Measurements from ENCODE around the gene TEX14.

The TEX14 gene

DNA sequence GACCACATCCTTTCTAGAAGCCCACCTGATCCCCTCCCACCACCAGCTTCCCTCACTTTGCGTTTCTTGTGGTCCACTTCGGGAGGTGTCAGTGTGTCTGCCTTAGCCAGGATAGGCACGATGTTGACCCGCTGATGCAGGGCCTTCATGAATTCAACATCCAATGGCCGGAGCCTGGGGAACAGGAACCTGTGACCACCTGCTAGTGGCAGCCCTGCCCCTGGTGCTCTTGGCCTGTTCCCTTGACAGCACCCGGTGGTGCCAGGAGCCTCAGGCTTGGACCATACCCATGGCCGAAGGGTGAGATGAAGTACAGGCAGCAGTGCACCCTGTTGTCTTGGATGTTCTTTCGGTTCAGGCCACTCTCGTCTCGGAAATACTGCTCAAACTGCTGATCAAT is 170.2 kb downstream of the TEX14 start:
- DNase-seq = no peak

DNA sequence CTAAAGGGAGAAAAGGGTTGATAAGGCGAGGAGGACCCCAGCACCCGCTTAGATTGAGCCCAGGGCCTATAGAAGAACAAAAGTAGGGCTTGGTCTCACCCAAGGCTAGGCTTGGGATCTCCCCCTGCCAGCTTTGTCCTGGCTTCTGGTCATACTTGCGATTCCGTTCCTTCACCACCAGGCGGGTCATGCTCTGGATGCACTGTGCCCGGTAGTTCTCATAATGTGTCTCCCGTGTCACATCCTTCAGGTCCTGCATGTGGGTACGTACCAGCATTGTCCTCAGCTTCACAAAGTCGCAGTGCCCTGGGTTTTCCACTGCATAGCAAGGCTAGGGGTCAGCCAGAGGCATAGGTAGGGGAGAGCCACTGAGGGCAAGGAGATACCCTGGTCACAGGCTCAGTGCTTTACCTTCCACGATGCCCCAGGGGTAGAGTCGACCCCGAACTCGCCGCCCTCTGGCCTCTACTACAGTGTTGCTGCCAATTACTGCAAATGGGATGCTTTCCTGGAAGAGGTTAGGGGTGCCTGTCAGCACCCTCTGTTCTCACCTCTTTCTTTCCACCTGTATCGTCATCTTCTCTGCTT is 170.9 kb downstream of the TEX14 start:
- no peak for DNase-seq

DNA sequence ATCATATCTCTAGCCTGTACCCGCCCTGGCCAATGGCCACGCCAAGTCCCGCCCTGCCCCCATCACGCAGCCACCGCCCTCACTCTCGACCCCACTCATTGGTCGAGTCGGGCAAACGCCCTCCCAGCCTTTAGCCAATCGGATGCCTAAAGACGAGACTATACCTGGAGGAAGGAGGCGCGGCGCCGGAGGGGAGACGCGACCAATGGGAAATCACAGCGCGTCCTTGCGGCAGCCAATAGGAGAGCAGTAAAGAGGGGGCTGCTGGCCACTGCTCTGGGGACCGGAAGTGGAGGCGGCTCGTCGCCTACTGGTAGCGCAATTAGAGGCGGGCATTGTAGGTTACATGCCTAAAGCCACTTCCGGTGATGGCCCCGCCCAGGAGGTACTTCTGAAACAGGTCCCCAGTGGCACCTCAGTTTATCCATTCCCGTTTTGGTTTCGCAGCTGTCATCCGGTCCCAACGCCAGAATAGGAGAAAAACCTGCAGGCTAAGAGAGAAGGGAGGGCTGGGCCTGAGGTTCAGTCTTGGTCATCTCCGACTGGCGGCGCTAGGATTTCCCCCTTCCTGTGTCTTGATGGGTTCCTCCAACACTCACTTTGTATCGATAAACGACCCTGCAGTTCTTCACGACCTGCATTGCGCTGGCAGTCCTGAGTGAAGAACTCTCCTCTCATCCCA is 173.8 kb downstream of the TEX14 start:
- DNase-seq = peak; percentile 99

DNA sequence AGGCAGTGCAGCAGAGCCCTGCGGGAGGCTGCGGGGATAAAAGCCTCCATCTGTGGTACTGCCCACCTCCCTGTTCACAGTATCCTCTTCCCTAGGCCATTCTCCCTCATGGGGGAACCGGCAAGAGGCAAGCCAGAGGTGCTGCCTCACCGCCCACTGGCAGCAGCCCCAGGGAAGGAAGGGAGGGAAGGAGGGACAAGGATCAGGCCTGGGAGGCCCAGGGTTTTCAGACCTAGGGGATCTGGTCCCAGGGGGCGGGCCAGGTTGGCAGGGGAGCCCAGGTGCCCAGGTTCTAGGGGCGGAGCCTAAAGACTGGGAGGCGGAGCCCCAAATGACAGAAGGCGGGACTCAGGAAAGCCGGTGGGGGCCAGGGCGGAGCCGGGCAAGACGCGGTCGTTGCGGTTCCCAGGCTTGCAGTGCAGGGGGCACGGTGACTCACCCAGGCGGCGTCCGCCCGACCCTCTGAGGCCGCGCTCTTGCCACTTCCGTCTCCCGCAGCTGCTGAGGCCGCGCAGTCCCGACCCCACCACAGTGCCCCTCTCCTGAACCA is 174.4 kb downstream of the TEX14 start:
- no peak for DNase-seq

DNA sequence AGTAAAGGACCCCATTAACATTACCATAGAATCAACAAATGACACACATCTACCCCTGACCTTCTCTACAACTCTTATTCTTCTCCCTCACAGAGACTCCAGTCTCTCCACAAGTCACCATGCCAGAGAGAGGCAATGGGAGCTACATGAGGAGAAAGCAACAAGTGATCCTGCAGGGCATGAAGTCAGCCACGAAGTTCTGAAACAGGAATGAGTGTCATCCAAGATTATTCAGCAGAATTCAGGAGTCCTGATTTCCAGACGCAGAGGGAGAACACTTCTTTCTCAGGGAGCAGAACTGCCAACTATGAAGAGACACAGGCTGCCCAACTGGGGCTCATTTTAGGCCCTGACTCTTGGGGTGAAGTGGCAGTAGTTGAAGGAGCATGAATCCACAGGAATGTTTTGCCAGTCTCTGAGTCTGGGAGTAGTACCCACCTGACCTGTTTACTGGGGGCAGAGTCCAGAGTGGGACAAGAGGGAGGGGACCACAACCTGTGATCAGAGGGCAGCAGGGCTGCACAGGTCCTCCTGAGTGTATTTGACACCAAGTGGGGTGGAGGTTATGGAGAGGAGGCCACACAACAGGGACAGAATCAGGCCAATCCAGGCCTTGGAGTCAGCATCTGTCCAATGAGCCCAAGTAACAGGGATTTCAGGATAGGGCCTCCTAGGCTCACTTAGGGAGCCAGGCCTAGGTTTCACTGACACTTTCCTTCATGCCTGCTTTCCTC is 175.0 kb downstream of the TEX14 start:
- DNase-seq = no peak

DNA sequence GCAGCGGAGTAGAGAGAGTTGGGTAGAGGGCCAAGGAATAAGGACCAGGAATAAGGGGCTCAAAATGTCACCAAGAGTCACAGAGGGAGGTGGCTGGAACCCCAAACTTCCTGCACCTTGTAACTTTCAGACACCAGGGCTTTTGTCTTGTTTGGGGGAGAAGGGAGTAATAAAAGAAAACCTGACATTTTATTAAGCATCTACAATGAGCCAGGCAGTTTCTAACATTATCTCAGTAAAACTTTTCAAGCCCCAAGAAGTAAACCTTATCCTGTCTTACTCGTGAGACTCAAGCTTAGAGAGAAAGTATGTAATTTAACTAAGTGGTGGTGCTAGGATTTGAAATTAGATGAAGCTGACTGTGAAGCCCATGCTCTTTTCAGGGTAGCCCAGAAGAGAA is 176.6 kb downstream of the TEX14 start:
- no peak for DNase-seq

DNA sequence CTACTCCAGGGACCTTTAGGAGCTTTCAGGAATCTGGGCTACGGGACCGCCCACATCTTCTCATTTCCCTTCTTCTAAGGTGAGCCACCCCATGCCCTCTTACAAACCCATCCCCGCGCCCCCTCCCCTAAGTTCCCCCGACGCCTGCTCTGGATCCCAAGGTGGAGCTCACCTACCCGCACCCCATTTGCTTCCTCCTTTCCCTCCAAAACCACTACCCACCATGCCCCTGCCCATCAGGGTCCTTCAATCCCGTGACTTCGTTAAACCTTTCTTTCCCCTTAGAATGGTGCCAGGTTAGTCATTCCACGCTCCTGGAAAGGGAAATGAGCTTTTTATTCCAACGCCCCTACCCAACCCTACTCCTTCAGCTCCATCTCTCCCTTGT is 177.1 kb downstream of the TEX14 start:
- DNase-seq = no peak

DNA sequence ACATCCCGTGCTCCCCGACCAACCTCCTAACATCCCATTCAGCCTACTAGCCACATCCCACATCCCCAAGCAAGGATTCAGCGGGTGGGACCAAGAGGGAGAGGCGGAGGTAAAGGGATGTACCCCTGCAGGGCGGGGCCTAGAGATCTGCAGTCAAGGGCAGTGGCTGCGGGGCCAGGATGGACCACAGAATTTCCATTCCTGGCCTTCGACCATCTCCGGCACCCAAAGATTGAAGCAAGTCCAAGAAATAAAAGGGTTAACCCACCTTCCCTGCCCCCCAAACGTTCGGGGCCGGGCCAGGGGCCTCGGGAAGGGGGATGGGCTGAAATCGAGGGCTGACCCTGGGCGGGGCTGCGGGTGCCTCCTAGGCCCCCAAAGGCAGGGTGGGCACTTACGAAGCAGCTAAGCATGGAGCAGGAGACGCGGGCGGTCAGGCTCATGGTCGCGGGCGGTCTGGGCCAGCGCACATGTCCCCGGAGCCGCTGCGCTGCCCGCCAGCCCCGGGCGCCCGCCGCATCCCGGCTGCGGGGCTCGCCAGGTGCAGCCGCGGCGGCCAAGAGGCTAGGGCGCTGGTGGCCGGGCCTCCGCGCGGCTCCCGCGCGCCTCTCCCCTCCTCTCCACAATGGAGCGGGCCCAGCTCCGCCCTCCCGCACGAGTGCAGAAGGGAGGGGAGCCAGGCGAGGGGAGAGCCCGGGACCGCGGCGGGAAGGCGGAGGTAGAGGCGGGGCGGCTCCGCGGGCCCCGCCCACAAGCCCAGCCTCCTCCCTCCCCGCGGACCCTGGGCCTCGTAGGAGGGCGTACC is 177.7 kb downstream of the TEX14 start, which contains the start of gene MTMR4:
TSS of gene MTMR4 (minus strand) at position 674 of the 805 bp plus-strand sequence. CDS start at position 443, 231 bp downstream.
- DNase-seq = peak; percentile 87

DNA sequence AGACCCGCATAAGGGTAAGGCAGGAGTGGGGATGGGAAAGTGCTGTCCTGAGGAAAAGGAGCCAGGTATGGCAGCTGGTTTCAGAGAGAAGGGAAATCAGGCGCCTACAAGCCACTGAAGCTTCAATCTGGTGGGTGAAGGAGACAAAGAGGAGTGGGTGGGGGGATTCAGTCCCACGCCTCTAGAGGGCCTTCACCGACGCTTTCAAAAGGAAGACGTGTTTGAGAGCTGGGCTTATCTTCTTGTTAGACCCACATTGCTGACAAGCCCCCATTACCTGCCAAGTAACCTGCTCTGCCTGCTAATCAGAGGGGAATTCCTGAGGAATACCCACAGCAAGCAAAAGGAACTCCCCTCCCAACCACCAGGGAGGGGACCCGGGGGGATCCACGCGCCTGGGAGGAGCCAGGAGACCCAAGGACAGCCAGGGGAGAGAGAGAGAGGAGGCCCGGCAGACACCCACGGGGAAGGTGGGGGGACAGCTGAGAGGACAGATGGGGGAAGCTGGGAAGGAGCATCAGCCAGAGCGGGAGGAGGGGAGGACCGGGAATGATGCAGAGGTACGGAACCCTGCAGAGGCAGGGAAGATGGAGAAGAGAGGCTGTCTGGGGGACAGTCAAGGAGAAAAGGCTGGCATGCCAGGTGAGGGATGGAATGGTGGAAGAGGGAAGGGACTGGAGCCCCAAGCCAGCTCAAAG is 178.4 kb downstream of the TEX14 start:
- peak; percentile 68 for DNase-seq

DNA sequence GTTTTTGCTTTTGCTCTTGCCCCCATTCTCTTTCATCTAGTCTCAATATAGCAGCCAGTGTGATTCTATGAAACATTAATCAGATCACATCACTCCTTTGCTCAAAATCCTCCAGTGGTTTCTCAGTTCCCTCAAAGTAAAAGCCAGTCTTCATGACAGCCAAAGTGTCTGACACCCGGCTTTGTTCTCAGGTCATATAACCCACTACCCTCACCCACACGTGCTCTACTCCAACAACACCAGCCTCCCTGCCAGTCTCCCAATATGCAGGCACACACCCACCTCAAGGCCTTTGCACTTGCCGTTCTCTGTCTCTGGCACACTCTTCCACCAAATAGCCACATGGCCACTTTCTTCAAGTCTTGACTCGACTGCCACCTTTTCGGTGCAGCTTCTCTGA is 181.8 kb downstream of the TEX14 start:
- DNase-seq = no peak

DNA sequence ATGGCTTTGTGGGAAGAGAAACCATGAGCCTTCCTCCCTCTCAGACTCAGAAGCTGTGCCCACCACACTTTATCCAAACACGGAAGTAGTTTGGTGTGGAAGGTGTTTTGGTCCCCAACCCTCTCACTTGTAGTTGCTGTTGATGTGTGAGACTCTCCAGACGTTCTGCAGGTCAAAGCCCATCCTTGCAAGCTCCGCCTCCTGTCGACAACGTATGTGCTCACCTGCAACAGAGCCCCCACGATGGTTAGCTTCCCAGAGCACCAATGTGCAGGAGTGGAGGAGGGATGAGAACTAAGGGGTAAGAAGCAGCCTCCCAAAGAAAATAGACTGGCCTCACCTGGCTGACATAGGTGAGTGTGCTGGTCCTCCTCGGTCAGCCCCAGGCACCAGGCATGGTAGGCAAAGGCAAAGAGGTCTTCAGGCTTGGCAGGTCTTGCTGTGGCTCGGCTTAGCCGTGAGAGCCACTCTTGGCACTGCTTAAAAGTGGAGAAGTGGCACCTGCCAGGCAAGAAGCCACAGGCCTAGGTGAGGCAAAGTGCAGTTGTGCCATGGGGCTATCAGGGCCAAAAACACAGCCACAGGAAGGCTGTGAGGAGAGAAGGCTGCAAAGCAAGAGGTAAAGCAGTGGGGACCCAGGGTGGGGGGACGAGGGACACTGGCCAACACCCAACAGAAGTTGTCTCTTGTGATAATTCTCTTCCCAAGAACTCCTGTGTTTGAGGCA is 183.3 kb downstream of the TEX14 start:
- no peak for DNase-seq

DNA sequence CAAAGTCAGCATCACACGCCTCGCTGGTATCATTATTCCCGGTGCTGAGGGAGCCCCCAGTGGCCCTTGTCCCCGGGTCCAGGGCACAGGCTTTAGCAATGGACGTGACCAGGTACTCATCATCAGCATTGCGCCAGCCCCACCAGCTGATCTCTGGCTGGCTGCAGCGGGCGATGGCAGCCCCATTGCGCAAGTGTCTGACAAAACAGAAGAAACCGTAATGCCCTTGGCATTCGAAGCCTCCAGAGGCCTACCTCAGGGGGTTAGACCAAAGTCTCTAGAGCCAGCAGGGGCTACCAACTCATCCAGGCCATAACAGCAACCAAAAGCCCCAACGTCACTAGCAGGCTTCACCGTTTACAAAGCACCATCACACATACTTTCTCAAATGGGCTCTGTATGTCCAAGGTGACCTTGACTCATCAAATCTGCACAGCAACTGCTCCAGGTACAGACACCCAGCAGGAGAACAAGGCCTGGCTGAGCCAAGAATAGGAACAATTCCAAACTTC is 184.7 kb downstream of the TEX14 start:
- no peak for DNase-seq

Measured in retina (tissue), 1 donor.